Neural progenitor cell (in vitro differentiated cells): ENCODE measurements around the gene TFPT. TPM values are rescaled to one million over a fixed set of nuclear protein-coding genes. Genes with fewer than 3 reads are reported as not detected.

Source experiments
- DNase-seq: peaks from one replicate; pipeline ENCODE4 v3.0.0-alpha.2; 2016; ENCODE audit warnings: low spot score
- H2AFZ ChIP-seq: fragments of 200-600 bp; sonication (generic); replicated peaks from 2 replicates; pipeline ENCODE4 v1.6.1; 2016; ENCODE audit warnings: antibody characterized with exemption
- H3F3A ChIP-seq: fragments of 200-600 bp; sonication (generic); 2 replicates; pipeline ENCODE4 v1.6.1; 2016; ENCODE audit warnings: antibody characterized with exemption, low read depth
- H3K27ac ChIP-seq: fragments of 200-600 bp; sonication (generic); 2 replicates; pipeline ENCODE4 v1.5.1; 2016; ENCODE audit warnings: mild to moderate bottlenecking
- H3K27me3 ChIP-seq: fragments of 200-600 bp; sonication (generic); 2 replicates; pipeline ENCODE4 v1.6.1; 2016; ENCODE audit warnings: mild to moderate bottlenecking, moderate library complexity
- H3K36me3 ChIP-seq: fragments of 200-600 bp; sonication (generic); 2 replicates; pipeline ENCODE4 v1.5.1; 2016
- H3K4me1 ChIP-seq: fragments of 200-600 bp; sonication (generic); 2 replicates; pipeline ENCODE4 v1.6.1; 2016; ENCODE audit warnings: mixed run types
- H3K4me2 ChIP-seq: fragments of 200-600 bp; sonication (generic); 2 replicates; pipeline ENCODE4 v1.6.1; 2016
- H3K4me3 ChIP-seq: fragments of 200-600 bp; sonication (generic); 2 replicates; pipeline ENCODE4 v1.5.1; 2016
- H3K79me2 ChIP-seq: fragments of 200-600 bp; sonication (generic); 2 replicates; pipeline ENCODE4 v1.6.1; 2016; ENCODE audit warnings: low read depth
- H3K9ac ChIP-seq: fragments of 200-600 bp; sonication (generic); 2 replicates; pipeline ENCODE4 v1.6.1; 2016
- H3K9me3 ChIP-seq: fragments of 200-600 bp; sonication (generic); 2 replicates; pipeline ENCODE4 v1.5.1; 2016; ENCODE audit warnings: low read depth
- H4K20me1 ChIP-seq: fragments of 200-600 bp; sonication (generic); 2 replicates; pipeline ENCODE4 v1.6.1; 2016; ENCODE audit warnings: low read depth
- H3K27ac Mint-ChIP-seq: 3 replicates; pipeline ENCODE4 v1.8.0; 2021; ENCODE audit warnings: mixed read lengths
- H3K27me3 Mint-ChIP-seq: 2 replicates; pipeline ENCODE4 v1.8.0; 2022; ENCODE audit warnings: low read depth, mild to moderate bottlenecking, inconsistent platforms, moderate library complexity, mixed read lengths; ENCODE audit not compliant: insufficient read depth
- H3K36me3 Mint-ChIP-seq: 3 replicates; pipeline ENCODE4 v1.8.0; 2021; ENCODE audit warnings: mixed read lengths
- H3K4me1 Mint-ChIP-seq: 3 replicates; pipeline ENCODE4 v1.8.0; 2021; ENCODE audit warnings: mixed read lengths
- H3K4me3 Mint-ChIP-seq: 3 replicates; pipeline ENCODE4 v1.8.0; 2021; ENCODE audit warnings: mild to moderate bottlenecking, moderate library complexity, mixed read lengths
- H3K9me3 Mint-ChIP-seq: 3 replicates; pipeline ENCODE4 v1.8.0; 2020; ENCODE audit warnings: mixed read lengths
- EZH2 ChIP-seq: fragments of 200-600 bp; sonication (generic); IDR thresholded peaks from 2 replicates; pipeline ENCODE4 v1.6.1; 2017; ENCODE audit warnings: antibody characterized with exemption, mild to moderate bottlenecking, moderate library complexity
- EZH2phosphoT487 ChIP-seq: fragments of 200-600 bp; sonication (generic); IDR thresholded peaks from 2 replicates; pipeline ENCODE4 v1.6.1; 2017; ENCODE audit warnings: antibody characterized with exemption
- total RNA-seq: library from RNA; depleted of rRNA; stranded (reverse); fragments of >200 nt; gene quantifications from 2 replicates; pipeline ENCODE4 v1.2.3, GENCODE V29; 2015; ENCODE audit warnings: low replicate concordance
- TF ChIP-seq, protein P1 (sequence below): fragments of 200-600 bp; sonication (generic); IDR thresholded peaks from 2 replicates; pipeline ENCODE4 v1.5.1; 2017; ENCODE audit warnings: antibody characterized with exemption, mild to moderate bottlenecking

The TFPT gene
- total RNA-seq, 1 donor from 2014 or later: 9.4 TPM

GRCh38 chr19:54156953-54157352 lies 41.5 kb upstream of the TFPT start:
- Histone ChIP-seq H2AFZ (no peak overlapping the region), H3K4me2 (no peak overlapping the region), H3K4me1 (peaks cover 4% of the 10 kb centered on the region), H3K9ac (no peak overlapping the region), H3K79me2 (peaks cover 9% of the 10 kb centered on the region), H3K9me3 (no peaks in the 10 kb centered on the region), H3K27me3 (peaks cover 1% of the 10 kb centered on the region), H3K27ac (no peak overlapping the region), H3F3A (peaks cover 50% of the 10 kb centered on the region), H4K20me1 (peaks cover 21% of the 10 kb centered on the region), H3K36me3 (no peaks in the 10 kb centered on the region), H3K4me3 (no peak overlapping the region)
- Mint-ChIP-seq H3K27ac (no peak overlapping the region), H3K4me3 (peak overlapping the region; percentile 73), H3K9me3 (peaks cover 6% of the 10 kb centered on the region), H3K27me3 (peaks cover 11% of the 10 kb centered on the region), H3K4me1 (peaks cover 20% of the 10 kb centered on the region), H3K36me3 (peaks cover 14% of the 10 kb centered on the region)
- TF ChIP-seq EZH2 (no peak), EZH2phosphoT487 (no peak)
- TF ChIP-seq, protein P1, sequence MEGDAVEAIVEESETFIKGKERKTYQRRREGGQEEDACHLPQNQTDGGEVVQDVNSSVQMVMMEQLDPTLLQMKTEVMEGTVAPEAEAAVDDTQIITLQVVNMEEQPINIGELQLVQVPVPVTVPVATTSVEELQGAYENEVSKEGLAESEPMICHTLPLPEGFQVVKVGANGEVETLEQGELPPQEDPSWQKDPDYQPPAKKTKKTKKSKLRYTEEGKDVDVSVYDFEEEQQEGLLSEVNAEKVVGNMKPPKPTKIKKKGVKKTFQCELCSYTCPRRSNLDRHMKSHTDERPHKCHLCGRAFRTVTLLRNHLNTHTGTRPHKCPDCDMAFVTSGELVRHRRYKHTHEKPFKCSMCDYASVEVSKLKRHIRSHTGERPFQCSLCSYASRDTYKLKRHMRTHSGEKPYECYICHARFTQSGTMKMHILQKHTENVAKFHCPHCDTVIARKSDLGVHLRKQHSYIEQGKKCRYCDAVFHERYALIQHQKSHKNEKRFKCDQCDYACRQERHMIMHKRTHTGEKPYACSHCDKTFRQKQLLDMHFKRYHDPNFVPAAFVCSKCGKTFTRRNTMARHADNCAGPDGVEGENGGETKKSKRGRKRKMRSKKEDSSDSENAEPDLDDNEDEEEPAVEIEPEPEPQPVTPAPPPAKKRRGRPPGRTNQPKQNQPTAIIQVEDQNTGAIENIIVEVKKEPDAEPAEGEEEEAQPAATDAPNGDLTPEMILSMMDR: no peak
- no peak for DNase-seq

DNA sequence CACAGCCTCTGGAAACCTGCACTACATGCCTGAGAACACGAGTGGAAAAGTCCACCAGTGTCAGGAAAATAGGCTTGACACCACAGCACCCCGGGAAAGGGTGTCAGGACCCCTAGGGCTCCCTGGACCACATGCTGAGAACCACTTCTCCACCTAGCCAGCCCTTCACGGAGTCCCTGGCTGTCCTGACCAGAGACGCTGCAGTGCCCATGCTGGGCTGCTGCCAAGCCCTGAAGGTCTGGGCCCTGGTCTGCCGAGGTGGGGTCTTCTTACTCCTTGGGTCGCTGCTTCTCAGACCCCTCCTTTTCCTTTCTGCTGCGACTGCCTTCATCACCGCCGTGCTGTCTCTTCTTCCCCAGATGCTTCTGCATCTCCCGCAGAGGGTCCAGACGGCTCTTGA lies 41.0 kb upstream of the TFPT start:
- Mint-ChIP-seq H3K4me1 (peaks cover 17% of the 10 kb centered on the region), H3K27me3 (peaks cover 11% of the 10 kb centered on the region), H3K9me3 (peaks cover 4% of the 10 kb centered on the region), H3K36me3 (peaks cover 16% of the 10 kb centered on the region), H3K4me3 (no peak overlapping the region), H3K27ac (no peak overlapping the region)
- Histone ChIP-seq H4K20me1 (peaks cover 24% of the 10 kb centered on the region), H3K36me3 (no peaks in the 10 kb centered on the region), H3F3A (peaks cover 50% of the 10 kb centered on the region), H3K4me3 (no peak overlapping the region), H3K27me3 (no peaks in the 10 kb centered on the region), H3K9ac (no peak overlapping the region), H3K4me1 (peaks cover 4% of the 10 kb centered on the region), H2AFZ (no peak overlapping the region), H3K9me3 (no peaks in the 10 kb centered on the region), H3K27ac (no peak overlapping the region), H3K79me2 (peaks cover 9% of the 10 kb centered on the region), H3K4me2 (no peak overlapping the region)
- TF ChIP-seq, protein P1: no peak
- TF ChIP-seq EZH2phosphoT487: no peak
- no peak for TF ChIP-seq EZH2
- DNase-seq: no peak

DNA sequence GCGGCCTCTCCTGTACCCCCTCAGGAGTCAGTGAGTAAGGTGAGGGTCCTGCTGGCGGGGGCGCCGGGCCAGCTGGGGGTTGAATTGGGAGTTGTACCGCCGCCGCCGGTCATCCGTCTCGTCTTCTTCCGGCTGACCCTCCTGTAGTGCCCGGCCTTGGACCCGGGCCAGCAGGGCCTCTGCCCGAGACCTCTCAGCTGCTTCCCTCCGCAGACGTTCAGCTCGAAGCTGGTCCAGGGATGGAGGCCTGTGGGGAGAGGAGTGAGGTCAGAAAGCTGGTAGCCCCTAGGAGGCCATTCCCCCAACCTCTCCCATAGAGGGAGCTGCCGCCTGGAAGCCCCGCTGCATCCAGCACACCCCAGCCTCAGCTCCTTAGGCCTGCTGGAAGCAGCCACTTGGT lies 40.2 kb upstream of the TFPT start:
- no peaks in the 10 kb centered on the region for H3K27me3 ChIP-seq
- H3F3A ChIP-seq: peaks cover 50% of the 10 kb centered on the region
- H3K4me3 ChIP-seq: no peak overlapping the region
- H2AFZ ChIP-seq: no peak overlapping the region
- Mint-ChIP-seq H3K4me3 (no peak overlapping the region), H3K27ac (no peak overlapping the region), H3K36me3 (peaks cover 21% of the 10 kb centered on the region), H3K27me3 (peaks cover 10% of the 10 kb centered on the region), H3K4me1 (peaks cover 13% of the 10 kb centered on the region), H3K9me3 (peaks cover 4% of the 10 kb centered on the region)
- DNase-seq: no peak
- peaks cover 4% of the 10 kb centered on the region for H3K4me1 ChIP-seq
- TF ChIP-seq EZH2 (no peak), EZH2phosphoT487 (no peak)
- TF ChIP-seq, protein P1: no peak
- no peaks in the 10 kb centered on the region for H3K9me3 ChIP-seq
- H3K36me3 ChIP-seq: no peaks in the 10 kb centered on the region
- peaks cover 9% of the 10 kb centered on the region for H3K79me2 ChIP-seq
- no peak overlapping the region for H3K27ac ChIP-seq
- H3K9ac ChIP-seq: no peak overlapping the region
- peaks cover 24% of the 10 kb centered on the region for H4K20me1 ChIP-seq
- no peak overlapping the region for H3K4me2 ChIP-seq
